GM12872 (cell line): Measurements from ENCODE around the gene MSI2.

Source experiments
- CTCF ChIP-seq: IDR thresholded peaks from 3 replicates; pipeline ENCODE4 v1.5.1; 2011; ENCODE audit warnings: low read depth, mild to moderate bottlenecking, low read length, moderate library complexity; ENCODE audit not compliant: insufficient read depth

MSI2 gene

GRCh38 chr17:57273490-57273889 lies 17.2 kb downstream of the MSI2 start:
- TF ChIP-seq CTCF: no peak

GRCh38 chr17:57274162-57274561 lies 17.8 kb downstream of the MSI2 start:
- TF ChIP-seq CTCF: no peak

GRCh38 chr17:57275071-57275764 lies 18.9 kb downstream of the MSI2 start:
- no peak for TF ChIP-seq CTCF

GRCh38 chr17:57276621-57277020 lies 20.3 kb downstream of the MSI2 start:
- no peak for TF ChIP-seq CTCF

GRCh38 chr17:57277923-57278604 lies 21.7 kb downstream of the MSI2 start:
- no peak for TF ChIP-seq CTCF

GRCh38 chr17:57278740-57279387 lies 22.5 kb downstream of the MSI2 start:
- TF ChIP-seq CTCF: no peak

GRCh38 chr17:57279432-57279831 lies 23.1 kb downstream of the MSI2 start:
- TF ChIP-seq CTCF: no peak
